GM18511 (cell line): Measurements from ENCODE around the gene CTDNEP1.

ENCODE experiments used
- ATAC-seq: cut with Tn5 transposase; IDR thresholded peaks from one replicate; pipeline ENCODE4 v1.9.1; 2021; ENCODE audit warnings: mild to moderate bottlenecking, moderate library complexity; ENCODE audit not compliant: unreplicated experiment

Gene CTDNEP1

DNA sequence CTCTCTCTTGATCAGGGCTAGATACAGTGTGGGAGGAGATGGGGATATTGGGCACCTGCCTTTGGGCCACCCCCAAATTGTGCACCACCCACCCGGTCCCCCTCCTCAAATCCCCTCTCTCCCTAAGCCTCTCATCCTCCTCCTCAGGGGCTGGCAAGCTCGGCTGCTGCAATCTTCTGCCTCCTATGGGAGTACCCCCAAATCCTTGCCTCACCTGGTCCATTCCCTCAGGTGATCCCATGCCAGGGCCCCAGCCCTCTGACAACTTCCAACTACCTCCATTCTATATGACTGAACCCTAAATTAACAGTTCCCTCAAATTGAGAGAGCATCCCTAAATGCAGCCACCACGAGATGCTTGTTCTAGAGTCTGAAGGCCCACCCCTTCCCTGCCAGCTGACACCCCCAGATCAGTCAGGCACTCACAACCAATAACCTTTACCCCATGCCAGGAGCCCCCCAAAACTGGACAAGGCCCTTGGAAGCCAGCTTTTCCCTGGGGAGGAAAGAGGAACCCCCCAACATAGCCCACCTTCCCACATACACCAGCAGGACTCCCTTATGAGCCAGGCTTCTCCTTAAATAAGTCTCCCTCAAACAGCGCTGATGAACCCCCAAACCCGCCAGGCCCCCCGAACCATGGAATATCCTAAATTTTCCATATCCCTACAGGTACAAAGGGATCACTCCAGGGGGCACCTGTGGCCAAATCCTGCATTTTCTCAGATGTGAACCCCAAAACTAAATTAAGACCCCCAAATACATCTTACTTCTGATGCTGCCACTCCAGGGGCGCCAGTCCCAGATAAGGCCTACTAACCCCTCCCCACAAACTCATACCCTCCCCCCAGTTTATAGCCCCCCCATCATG is 35.1 kb downstream of the CTDNEP1 start:
- ATAC-seq = no peak

DNA sequence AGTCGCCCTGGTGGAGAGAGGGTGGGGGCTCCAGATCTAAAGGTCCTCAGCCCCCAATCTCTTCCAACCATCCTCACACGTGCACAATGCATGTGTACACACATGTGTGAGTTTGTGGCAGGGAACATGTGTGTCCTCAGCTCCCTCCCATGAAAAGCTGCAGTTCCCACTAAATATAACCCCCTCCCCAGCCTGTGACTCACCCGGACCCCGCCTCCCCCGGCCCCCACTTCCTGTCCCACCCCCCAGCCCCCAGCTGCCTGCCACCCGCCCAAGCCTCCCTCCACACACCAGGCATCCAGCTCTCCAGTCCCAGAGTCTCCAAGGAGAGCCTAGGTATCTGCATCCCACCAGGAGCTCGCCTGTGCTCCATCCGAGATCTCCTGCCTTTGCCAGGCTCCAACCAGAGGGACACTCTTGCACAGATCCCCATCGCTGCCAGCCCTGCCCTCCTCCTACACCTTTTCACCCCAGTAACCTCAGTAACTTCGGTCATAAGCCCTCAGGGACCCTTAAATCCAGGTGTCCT is 35.8 kb downstream of the CTDNEP1 start:
- no peak for ATAC-seq

DNA sequence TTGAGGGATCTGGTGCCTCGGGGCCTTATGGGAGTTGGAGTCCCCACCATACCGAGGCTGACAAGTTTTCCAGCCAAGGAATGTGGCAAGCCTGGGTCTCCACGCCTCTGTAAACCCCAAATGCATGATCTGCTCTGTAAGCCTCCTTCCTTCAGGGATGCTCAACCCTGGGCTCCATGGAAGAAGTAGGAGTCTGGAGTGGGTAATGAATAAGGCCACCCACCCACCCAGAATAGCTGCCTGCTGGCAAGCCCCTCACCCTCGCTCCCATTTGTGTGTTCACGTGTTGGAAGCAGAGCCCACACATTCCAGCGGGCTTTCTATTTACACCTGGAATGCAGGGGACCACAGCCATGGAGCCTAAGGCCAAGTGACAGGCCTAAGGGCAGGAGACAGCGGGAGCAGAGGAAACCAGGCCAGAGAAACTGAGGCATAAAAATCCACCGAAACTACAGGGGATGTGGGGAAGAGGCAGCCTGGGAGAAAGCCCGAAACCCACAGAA is 36.3 kb downstream of the CTDNEP1 start:
- ATAC-seq = no peak

DNA sequence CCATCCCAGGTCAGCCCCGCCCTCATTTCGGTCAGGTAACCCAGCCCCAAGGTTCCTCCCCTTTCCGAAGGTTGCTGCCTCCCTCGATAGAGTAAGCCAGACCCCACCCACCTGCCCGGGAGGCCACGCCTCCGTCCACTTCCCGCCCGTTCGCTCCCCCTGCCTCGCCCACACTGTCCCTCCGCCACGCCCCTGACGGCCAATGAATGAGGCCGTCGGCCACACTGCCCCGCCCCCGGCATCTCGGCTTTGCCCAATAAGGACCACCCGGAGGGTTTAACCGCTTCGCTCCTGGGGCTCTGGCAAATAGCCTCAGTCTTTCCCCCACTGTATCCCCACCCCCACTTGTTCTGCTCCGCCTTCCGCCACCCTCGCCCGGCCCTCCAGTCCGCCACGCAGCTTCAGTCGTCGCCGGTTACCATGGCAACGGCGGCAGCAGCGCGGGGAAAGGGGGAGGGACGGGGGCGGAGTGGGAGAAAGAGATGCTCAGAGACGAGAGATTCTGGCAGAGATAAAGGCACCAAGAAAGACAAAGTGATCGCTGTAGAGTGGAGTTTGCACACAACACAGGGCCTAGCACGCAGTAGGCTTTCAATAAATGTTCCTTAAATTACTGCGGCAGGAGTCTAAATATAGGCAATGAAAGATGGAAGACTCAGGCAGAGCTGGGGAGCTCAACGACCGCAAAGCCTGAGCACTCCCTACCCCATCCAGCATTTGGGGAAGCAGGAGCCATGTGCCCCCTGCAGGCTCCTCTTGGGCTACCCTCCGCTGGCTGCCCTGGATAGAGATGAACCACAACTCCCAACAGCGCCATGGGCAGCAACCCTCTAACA is 37.0 kb downstream of the CTDNEP1 start:
- peak; percentile 73 for ATAC-seq

DNA sequence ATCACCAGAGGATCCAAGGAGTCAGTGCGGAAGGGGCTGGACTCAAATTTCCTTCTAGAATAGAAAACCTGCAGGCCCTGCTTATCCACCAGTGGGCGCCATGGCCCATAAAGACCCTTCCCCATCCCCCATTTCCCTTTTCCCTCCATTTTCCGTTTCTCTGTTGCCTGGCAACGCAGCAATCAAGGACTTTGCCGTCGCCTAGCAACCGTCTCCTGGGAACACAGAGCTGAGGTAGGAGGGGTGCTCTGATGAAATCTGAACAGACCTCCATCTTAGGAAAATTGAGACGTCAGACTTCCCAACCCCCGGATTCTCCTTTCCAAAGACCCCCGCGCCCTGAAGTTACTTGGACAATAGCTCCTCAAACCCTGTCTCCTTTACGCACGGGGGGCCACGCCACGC is 37.6 kb downstream of the CTDNEP1 start:
- no peak for ATAC-seq

DNA sequence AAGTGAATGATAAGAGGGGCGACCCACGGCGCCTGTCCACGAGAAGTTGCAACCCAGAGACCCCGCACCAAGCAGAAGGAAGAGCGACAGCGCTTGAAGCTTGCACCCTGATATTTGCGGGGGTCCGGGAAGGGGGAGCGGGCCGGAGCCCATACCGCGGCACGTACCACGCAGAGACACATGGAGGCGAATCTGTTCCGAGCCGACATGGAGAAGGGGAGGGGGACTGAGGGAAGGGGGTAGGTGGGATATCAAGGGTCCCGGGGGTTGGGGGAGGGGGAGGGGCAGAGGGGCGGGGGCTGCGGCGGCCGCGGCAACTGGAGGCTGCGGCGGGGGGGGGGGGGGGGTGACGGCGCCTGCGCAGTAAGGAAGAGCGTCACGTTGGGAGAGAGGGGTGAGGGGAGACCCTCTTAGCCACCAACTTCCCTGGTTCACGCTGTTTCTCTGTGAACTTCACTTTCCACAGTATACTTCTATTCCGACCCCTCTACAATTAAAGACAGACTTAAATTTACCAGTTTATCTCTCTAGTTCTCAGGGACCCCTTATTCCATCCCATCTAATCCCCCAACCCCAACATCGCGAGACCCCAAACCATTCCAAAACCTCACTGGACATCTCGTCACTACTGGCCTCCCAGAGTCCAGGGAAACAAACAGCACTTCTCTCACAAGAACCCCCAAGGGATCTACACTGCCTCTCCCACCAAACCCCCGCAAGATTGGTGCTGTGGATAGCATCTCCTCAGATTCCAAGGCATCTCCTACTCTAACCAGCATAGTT is 39.9 kb downstream of the CTDNEP1 start:
- no peak for ATAC-seq

DNA sequence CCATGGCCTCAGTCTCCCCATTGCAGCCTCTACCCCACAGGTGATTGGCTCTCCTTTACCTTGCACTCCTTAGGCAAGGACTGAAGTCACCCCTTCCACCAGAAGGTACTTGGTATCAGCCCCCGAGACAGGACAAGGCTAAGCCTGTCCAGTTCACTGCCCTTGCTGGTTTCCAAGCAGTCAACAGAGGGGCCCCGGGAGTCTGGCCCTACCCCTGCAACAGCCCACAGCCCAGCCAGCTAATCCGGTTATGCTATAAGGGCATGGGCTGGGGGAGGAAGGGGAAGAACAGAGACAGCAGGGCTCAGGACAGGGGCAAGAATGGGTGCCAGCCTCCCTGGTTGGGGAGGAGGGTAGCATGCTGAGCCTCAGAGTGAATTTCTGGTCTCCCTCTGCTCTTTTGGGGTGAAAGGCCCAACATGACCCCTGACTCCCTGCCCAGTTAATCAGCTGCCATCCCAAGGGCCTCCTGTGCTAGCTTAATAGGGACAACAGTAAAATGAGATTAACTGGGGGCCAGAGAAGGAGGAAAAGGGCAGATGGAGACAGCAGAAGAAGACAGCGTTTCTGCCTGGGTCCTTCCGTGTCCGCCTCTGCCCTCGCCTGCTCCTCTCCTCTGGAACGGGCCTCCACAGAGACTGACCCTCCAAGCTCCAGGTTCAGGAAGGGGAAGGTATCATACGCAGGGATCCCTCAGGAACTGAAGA is 42.6 kb downstream of the CTDNEP1 start:
- ATAC-seq = no peak

DNA sequence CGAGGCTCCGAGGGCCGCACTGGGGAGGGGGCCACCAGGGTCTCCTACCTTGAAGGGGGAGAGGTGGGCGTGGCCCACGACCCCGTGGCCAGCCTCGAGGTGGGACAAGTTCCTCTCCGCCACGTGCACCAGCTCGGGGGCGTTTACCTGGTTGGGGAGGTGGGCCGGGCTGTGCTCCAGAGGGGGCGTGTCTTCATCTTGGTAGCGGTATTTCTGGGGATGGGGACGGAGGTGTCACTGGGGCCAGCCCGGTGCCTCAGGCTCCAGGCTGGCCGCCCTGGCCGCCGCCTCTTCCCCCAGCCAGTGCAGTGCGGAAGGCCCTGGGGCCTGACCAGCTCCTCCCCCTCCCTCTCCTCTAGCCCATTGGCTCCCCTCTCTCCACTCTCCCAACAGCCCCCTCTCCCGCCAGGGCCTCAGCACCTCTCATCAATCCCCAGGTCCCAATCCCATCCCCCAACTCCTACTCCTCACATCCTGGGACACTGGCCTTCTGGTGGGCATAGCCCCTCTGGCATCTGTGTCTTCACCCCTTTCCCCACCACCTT is 43.4 kb downstream of the CTDNEP1 start:
- ATAC-seq = no peak

DNA sequence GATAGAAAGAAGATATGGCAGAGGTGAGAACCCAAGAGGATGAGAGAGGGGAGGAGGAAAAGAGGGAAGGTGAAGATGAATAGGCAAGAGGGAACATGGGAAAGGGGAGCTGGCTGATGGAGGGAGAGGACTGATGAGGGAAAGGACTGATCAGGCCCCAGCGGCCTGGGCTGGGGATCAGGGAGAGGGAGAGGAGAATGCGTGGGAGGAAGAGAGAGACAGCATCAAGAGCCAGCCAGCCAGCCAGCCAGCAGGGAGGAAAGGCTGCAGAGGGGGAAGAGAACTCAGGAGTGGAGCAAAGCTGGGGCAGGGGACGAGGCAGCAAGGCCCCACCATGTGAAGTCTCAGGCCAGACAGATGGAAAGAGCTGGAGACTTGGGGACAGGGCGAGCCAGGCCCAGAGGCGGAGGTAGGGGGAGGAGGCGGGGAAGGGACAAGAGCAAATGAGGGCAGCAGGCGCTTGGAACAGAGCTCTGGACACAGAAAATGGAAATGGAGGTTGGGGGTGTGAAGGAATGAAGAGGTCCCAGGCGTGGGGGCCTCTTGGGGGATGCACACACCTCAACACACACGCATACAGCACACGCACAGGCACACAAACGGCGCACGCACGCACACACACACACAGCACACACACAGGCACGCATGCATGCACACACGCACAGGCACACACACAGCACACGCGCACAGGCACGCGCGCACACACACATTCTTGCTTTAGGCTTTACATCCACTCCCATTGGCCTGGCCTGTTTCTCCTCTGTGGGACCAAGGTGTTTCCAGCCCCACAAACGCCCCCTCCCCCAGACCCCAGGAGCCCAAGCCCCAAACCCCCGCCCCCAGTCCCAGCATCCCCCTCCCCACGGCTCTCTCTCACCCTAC is 44.2 kb downstream of the CTDNEP1 start:
- ATAC-seq = no peak

DNA sequence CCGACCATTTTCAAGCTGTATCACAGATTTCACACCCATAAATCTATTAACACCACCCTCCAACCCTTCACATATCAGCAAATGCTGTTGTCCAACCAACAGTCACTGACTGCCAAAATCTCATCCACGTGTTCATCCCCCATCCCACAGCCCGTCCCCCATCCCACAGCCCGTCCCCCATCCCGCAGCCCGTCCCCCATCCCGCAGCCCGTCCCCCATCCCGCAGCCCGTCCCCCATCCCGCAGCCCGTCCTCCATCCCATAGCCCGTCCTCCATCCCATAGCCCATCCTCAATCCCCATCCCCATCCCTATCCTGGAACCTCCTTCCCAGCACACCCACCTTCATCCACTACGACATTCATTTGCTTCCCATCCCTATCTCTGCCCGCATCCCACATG is 46.0 kb downstream of the CTDNEP1 start:
- ATAC-seq = no peak

DNA sequence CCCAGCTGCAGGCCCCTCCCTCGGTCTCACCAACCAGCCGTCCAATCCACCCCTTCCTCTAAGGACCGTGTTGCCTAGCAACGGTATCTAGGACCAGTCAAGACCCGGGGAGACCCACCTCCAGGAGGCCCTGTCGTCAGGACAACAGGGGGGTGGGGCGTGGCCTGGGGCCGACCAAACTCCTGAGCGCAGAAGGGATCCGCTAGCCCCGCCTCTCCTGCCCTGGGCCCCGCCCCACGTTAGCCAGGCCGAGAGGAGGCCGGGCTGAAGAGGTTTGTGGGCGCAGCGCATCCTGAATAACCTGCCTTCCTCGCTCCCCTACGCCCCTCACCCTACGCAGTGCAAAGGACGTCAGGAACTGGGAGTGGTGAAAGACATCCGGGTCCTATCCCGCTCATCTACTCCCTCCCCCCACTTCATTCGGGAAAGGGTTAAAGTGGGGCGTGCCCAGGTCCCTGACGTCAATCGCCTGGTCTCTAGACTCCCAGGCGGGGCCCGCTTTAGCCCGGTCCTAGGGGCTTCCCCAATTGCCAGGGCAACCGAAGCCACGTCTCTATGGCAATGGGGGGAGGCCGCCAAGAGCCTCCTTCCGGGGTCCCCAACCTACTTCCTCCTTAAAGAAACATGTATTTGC is 46.6 kb downstream of the CTDNEP1 start:
- ATAC-seq = peak; percentile 89

DNA sequence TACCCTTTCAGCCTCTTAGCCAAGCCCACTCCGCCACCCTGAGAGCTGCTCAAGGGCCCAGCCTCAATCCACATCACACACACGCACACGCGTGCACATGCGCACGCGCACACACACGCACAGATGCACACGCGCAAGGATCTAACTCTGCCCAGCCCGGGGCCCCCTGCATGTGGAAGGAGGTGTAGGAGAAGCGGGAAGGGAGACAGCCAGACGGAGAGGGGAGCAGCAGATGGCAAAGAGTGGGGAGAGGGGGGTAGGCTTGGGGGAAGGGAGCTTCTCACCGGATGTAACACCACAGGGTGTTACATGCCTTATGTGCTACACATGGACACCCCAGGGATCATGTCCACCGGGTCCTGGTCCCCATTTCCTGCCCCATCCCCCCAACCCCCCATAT is 47.2 kb downstream of the CTDNEP1 start:
- ATAC-seq = no peak

DNA sequence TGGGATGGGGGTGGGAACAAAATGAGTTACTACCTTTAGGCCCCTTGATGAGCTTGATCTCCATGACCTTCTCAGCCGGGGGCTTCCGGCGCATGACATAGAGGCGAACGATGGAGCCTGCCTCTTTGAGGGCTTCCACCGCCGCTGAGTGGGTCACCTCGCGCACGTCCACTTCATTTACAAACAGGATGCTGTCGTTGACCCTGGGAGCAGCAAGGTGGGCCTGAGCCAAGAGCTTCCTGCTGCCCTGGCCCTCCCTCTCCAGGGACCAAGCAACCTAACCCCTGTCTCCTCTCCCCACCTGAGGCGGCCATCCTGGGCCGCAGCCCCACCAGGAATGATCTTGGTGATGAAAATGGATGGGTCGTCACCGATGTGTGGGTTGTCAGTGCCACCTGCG is 48.1 kb downstream of the CTDNEP1 start:
- no peak for ATAC-seq

DNA sequence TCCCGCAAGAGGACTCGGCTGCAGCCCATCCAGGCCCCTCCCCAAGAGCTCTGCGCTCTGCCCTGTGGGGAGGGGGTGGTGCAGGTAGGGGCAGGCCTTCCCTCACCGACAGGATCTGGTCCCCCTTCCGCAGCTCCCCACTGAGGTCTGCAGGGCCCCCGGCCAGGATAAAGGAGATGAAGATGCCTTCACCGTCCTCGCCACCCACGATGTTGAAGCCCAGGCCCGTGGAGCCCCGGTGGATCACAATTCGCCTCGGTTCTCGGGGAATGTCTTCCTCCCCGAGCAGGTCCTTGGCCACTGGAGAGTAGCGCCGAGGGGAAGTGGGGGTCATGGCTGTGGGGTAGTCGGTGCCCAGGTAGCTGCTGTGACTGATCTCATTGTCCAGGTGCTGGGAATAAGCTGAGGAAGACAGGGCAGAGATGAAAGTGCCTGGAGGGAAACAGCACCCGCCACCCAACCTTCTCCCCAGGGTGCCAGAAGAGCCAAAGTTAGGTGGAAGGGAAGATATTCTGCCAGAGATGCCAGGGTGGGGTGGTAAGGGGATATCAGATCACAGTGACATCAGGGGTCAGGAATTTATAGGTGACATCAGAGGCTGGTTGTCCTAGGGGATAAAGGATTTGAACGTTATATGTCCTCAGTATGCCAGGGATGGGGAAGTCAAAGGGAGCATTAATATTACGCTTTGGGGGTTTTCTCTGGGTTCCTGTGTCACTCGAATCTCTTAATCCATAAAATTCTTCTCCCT is 54.7 kb downstream of the CTDNEP1 start:
- no peak for ATAC-seq

DNA sequence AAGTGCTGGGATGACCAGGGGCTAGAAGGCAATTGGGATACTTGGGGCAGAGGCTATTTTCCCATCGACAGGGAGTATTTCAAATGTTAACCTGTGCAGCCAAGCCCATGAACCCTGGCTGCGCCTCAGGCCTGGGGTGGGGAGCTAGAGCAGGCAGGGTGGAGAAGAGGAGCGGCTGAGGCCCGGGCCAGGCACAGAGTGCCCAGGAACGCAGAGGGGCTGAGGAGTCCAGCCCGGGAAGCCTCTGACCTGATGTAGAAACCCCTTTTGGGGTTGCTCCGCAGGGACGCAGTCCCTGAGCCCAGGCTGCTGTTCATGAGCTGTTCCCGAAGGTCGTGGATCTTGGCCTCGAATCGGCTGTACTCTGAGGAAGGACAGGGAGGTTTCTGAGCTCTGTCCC is 55.6 kb downstream of the CTDNEP1 start:
- ATAC-seq = no peak
